Chondrocyte (in vitro differentiated cells): Measurements from ENCODE around the gene NELL2. TPM values are rescaled to one million over a fixed set of nuclear protein-coding genes. Genes with fewer than 3 reads are reported as not detected.

Experiments
- DNase-seq: peaks from one replicate; pipeline ENCODE4 v3.0.0; 2021; ENCODE audit warnings: mixed read lengths, low spot score
- H3K27ac Mint-ChIP-seq: one replicate; pipeline ENCODE4 v1.8.0; 2021; ENCODE audit warnings: mild to moderate bottlenecking, moderate library complexity, mixed read lengths; ENCODE audit not compliant: unreplicated experiment
- H3K27me3 Mint-ChIP-seq: 2 replicates; pipeline ENCODE4 v1.8.0; 2021; ENCODE audit warnings: low read depth, mixed read lengths
- H3K36me3 Mint-ChIP-seq: 2 replicates; pipeline ENCODE4 v1.8.0; 2021; ENCODE audit warnings: low read depth, mixed read lengths
- H3K4me1 Mint-ChIP-seq: 2 replicates; pipeline ENCODE4 v1.8.0; 2021; ENCODE audit warnings: low read depth, mild to moderate bottlenecking, mixed read lengths
- H3K4me3 Mint-ChIP-seq: one replicate; pipeline ENCODE4 v1.8.0; 2021; ENCODE audit warnings: mild to moderate bottlenecking, moderate library complexity, mixed read lengths; ENCODE audit not compliant: unreplicated experiment
- H3K9me3 Mint-ChIP-seq: 2 replicates; pipeline ENCODE4 v1.8.0; 2021; ENCODE audit warnings: low read depth, mixed read lengths
- total RNA-seq: library from RNA; stranded (reverse); gene quantifications from 3 replicates; pipeline ENCODE4 v1.2.1, GENCODE V29; 2021
- TF ChIP-seq, protein P1 (sequence below): fragments of 200-600 bp; sonication (generic); IDR thresholded peaks from 2 replicates; pipeline ENCODE4 v1.5.0; 2021; ENCODE audit warnings: antibody characterized with exemption, mild to moderate bottlenecking, moderate library complexity

NELL2 gene
- total RNA-seq, 1 donor from 2014 or later: not detected

DNA sequence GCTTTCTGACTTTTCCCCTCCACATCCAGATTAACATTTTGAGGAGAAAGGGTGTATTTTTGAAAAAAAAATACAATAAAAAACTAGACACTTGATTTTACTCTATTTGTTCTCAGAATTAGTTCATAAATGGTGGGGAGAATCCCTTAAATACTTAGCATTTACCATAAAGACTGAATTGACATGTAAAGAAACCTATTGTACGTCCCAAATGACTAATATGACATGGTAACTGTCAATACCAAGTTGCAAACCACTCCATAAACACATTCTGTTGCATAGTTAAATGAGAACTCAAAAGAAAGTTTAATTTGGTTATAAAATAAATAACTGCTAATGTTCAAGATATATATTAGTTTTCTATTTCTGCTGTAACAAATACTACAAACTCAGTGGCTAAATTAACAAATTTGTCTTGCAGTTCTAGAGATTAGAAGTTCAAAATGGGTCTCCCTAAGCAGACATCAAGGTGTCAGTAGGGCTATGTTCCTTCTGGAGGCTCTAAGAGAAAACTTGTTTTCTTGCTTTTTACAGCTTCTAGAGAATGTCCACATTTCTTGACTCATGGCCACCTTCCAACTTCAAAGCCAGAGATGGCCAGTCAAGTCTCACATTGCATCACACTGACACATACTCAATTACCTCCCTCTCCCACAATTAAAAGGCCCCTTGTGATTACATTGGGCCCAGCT, 16.0 kb downstream of the NELL2 start:
- H3K36me3 Mint-ChIP-seq: no peaks in the 10 kb centered on the region
- peaks cover 13% of the 10 kb centered on the region for H3K27me3 Mint-ChIP-seq
- peaks cover 17% of the 10 kb centered on the region for H3K9me3 Mint-ChIP-seq
- no peaks in the 10 kb centered on the region for H3K4me1 Mint-ChIP-seq
- H3K27ac Mint-ChIP-seq: no peak overlapping the region
- no peak for DNase-seq
- no peak overlapping the region for H3K4me3 Mint-ChIP-seq
- TF ChIP-seq, protein P1, sequence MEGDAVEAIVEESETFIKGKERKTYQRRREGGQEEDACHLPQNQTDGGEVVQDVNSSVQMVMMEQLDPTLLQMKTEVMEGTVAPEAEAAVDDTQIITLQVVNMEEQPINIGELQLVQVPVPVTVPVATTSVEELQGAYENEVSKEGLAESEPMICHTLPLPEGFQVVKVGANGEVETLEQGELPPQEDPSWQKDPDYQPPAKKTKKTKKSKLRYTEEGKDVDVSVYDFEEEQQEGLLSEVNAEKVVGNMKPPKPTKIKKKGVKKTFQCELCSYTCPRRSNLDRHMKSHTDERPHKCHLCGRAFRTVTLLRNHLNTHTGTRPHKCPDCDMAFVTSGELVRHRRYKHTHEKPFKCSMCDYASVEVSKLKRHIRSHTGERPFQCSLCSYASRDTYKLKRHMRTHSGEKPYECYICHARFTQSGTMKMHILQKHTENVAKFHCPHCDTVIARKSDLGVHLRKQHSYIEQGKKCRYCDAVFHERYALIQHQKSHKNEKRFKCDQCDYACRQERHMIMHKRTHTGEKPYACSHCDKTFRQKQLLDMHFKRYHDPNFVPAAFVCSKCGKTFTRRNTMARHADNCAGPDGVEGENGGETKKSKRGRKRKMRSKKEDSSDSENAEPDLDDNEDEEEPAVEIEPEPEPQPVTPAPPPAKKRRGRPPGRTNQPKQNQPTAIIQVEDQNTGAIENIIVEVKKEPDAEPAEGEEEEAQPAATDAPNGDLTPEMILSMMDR: no peak

DNA sequence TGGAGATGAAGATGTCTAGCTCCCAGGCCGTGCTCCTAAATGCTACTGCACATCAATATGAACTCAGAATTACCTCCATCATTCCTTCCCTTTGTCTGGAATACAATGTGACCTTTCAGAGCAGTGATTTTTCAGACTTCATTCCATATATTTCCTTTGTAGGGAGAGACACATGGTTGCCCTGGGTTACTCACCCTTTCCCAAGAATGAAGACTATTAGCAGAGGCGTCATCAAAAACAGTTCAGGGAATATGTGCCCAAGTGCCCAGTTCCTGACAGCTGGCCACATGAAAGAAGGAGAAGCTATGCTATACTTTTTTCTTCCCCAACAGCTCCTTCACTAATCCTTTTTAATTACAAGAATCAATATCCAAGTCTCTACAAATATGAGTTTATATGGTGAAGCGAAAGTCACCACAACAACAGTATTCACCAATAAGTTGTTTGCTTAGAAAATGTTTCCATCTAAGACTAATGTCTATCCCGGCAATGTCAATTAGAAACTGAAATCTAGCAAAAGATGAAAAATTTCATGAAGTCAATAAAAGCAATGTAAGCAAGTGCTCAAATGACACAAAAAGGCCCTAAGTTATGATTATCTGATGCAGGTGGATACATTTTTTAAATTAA, 17.8 kb downstream of the NELL2 start:
- Mint-ChIP-seq H3K36me3 (no peaks in the 10 kb centered on the region), H3K27ac (no peak overlapping the region), H3K27me3 (peaks cover 14% of the 10 kb centered on the region), H3K4me1 (no peaks in the 10 kb centered on the region), H3K4me3 (no peak overlapping the region), H3K9me3 (peaks cover 10% of the 10 kb centered on the region)
- TF ChIP-seq, protein P1: no peak
- DNase-seq: no peak

DNA sequence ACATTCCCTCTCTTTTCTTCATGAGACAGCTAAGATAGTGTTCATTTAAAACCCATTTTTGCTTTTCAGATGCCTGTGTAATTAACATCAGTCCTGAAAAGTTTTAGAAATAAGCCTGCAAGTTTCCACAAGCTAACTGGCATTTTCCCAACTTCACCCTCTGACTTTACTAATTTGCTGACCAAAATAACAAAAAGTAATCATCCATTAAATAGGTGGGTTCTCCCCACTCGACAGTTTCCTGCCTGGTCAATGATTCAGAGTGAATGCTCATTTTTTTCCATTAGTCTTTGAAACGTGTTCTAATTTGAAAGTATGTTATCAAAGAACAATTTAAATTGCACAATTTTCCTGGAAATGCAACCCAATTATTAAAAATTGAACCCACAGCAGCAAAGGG, 23.6 kb downstream of the NELL2 start:
- Mint-ChIP-seq H3K4me1 (no peaks in the 10 kb centered on the region), H3K9me3 (no peaks in the 10 kb centered on the region), H3K36me3 (no peaks in the 10 kb centered on the region), H3K4me3 (no peak overlapping the region), H3K27ac (no peak overlapping the region), H3K27me3 (peaks cover 13% of the 10 kb centered on the region)
- TF ChIP-seq, protein P1: no peak
- DNase-seq: no peak

DNA sequence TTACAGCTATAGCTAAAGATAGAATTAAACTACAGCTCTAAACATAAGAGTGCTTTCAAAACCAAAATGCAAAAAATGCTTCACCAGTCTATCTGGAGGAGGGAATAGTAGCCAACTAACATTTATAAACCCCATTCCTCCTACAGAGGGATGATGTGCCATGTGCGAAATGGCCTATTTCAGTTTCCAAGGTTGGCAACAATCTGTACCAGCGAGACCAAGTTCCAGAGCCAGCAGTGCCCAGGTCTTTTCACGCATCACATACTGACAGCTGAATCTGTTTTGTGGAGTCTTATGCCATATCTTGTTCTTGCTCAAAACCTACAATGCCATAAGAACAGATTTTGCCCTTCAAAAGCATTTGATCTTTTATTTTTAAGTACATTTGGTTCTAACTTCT, 24.5 kb downstream of the NELL2 start:
- H3K36me3 Mint-ChIP-seq: no peaks in the 10 kb centered on the region
- H3K27me3 Mint-ChIP-seq: peaks cover 13% of the 10 kb centered on the region
- no peak for DNase-seq
- H3K4me1 Mint-ChIP-seq: no peaks in the 10 kb centered on the region
- H3K27ac Mint-ChIP-seq: no peak overlapping the region
- no peak overlapping the region for H3K4me3 Mint-ChIP-seq
- TF ChIP-seq, protein P1: no peak
- no peaks in the 10 kb centered on the region for H3K9me3 Mint-ChIP-seq

DNA sequence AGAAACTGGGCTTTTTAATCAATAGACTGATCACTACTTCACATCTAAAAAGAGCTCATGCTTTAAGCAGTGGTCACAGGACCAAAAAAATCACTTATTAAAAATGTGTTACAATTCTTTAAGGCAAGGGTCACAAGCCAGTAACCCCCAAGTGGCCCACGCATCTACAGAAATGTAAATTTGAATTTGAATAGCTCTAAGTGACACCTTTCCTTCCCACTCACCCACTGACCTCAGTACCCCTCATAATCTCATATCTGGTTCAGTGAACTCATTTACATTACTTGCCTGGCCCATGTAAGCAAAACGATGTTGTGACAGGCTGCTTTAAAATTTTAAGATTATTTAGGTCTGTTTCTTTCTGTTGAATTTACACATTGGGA, 27.4 kb downstream of the NELL2 start:
- no peak overlapping the region for H3K4me3 Mint-ChIP-seq
- H3K36me3 Mint-ChIP-seq: no peaks in the 10 kb centered on the region
- H3K27me3 Mint-ChIP-seq: peaks cover 8% of the 10 kb centered on the region
- H3K27ac Mint-ChIP-seq: no peak overlapping the region
- no peaks in the 10 kb centered on the region for H3K4me1 Mint-ChIP-seq
- DNase-seq: no peak
- TF ChIP-seq, protein P1: no peak
- H3K9me3 Mint-ChIP-seq: no peaks in the 10 kb centered on the region
